ENCODE results near the gene TMIGD3.

TMIGD3 gene

GRCh38 chr1:111507411-111508201, 4.2 kb upstream of the TMIGD3 start:
- no peak for DNase-seq

DNA sequence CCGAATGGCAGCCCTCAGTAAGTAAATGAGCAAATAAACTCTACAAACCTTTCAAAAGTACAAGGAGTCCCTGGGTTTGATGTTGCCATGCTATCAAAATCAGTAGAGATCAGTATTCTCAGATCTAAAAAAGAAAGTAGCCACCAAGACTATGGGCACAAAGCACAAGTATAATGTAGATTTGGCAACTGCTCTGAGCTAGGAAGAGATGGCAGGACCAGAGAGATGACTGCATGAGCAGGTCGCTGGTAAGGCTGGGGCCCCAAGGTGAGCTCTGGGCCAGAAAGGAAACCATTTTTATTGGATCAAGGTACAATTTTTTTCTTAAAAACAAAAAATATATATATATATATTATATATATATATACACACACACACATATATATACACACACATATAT, 3.1 kb upstream of the TMIGD3 start:
- DNase-seq: no peak

GRCh38 chr1:111505641-111506119, 2.2 kb upstream of the TMIGD3 start:
- no peak for DNase-seq

DNA sequence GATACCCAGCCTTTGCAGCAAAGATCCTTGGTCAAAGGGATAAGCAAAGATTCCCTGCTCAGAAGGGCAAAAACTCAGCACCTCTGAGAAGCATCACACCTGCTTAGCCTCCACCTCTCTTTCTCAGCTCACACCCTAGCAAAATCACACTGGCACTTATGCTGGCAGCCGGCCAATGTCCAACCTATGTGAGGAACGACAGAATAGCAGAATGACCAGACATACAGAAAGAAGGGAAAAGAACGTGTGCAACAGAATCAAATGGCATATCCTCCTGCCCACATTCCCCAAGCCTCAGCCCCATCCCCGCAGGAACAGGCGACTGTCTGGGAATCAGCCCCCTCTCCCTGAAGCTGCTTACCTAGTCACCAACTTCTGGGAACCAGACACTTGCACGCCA, 664 bp upstream of the TMIGD3 start:
- no peak for DNase-seq

DNA sequence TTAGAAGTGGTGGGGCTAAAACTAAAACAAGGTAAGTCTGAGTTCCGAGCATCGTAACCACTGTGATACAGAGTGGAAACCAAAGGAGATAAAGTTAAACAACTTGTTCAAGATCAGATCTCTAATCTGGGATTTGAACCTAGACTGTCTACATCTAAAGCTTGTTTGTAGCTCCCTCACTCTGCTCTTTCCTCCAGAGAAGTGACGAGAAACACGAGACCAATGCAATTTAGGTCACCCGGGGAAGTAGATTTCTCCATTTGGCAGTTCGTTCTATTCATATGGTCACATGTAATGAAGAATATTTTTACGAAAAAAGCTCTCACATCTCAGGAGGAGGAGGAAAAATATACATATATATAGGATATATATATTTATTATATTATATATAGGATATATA, 1.8 kb downstream of the TMIGD3 start:
- DNase-seq: no peak

DNA sequence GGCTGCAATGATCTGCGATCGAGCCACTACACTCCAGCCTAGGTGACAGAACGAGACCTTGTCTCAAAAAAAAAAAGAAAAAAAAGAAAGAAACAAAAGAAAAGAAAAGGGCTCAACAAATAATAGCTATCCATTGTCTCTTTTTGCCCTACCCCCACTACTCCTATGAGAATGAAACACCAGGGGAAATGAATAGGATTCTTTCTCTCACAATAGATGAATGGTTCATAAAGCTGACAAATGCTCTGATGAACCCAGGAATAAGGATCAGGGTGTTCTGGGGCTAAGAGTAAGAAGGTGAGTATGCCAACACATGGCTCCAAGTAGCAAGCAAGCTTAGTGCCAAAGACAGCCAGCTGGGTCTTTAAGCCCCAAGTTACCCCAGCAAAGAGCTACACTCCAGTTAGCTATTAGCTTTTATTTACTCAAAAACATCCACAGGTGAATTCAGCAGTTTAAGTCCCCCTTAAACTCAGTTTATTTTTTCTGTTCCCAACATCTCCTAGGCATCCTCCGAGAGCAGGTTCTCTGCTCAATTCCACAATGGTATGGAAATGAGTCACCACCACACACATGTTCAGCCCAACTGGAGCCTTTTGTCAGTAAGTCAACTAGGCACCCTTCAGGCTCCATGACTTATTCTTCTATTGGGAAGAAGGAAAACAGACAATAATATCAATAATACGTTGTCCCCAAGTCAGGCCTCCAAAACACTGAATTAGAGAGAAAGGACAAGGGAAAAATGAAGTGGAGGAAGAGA, 4.2 kb downstream of the TMIGD3 start:
- DNase-seq: no peak

DNA sequence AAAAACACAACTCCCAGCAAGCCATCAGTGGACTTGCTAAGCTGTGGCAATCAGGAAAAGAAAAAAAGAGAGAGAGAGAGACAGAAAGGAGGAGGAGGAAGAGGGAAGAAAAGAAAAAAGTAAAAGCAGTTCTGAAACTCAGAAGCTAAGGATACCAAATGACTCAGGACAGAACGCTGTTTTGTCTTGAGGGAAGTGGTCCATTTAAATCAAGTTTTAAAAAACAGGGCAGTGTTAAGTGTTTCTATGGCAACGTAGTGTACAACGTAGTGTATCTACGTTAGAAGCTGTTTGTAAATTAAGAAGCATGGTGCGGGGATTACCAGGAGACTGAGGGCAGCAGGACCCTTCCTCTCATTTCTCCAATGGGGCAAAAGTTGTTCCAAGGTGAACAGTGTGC, 5.8 kb downstream of the TMIGD3 start:
- no peak for DNase-seq

- no peak for DNase-seq
Observed at GRCh38 chr1:111496398-111496797, 7.0 kb downstream of the TMIGD3 start.

- DNase-seq: no peak
Observed at GRCh38 chr1:111491070-111491469, 12.4 kb downstream of the TMIGD3 start.

DNA sequence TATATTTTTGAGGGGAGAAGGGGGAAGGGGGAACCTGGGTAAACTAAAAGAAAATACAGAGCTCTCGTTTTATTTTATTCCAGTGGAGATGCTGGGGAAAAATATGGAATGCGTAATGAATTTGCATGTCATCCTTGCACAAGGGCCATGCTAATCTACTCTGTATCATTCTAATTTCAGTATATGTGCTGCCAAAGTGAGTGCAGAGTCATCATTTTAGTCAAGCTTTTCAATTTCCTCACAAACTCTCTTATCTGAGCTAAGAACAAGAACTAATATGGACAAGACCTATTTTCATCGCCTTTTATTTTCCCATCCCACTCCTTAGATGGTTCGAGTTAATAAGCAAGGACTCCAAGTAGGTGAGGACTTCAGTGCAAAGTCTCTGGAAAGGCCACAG, 13.2 kb downstream of the TMIGD3 start:
- DNase-seq: no peak

DNA sequence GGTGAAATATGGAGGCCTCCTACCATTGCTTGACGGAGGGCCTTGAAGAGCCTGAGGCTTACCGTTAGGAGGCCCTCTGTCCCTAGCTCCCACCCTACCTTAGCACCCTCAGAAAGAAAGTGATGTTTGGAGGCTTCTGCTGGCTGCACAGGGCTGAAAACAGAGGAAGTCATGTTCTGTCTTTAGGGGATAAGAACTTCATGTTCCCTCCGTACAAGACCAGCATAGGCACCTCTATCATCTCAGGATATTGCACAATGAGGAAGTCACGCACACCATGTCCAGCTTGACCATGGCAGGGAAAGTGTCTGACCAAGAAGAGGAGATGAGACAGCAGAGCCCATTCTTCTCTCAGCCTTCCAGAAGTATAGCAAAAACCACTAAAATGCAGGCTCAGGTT, 13.8 kb downstream of the TMIGD3 start:
- no peak for DNase-seq

DNA sequence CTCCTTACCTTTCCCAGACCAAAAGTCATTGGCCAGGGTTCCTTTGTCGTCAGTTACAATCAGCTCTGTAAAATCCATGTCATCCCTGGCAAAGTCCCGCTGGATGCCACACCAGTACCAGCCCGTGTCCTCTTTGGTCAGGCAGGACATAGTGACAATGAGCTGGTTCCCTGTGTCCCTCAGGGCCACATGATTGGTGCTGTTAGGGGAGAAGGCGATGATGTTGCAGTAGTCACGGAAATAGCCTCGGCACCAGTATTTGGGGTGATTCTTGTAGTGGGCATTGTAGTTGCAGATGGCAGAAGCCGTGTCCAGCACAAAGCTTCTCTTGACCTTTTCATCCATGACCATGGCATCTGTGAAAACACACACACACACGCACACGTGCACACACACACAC, 14.8 kb downstream of the TMIGD3 start:
- no peak for DNase-seq

- no peak for DNase-seq
Observed at GRCh38 chr1:111487133-111487532, 16.3 kb downstream of the TMIGD3 start.

DNA sequence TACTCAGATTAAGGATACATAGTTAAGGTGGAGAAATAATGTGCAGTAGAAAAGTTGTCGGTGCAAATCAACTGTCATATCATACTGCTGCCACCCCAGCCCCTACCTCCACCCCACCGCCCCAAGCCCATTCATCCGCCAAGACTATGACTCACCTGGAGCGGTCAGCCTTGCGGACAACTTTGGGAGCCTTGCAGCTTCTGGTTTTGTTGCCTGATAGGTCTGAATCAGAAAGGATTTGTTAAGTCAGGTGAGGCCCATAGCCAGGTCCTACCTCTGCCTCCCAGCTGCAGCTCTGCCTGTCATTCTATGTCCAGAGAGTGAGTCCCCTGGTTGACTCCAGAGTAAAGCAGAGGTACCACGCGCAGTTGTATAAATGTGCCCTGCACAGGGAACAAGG, 17.0 kb downstream of the TMIGD3 start:
- DNase-seq: no peak

DNA sequence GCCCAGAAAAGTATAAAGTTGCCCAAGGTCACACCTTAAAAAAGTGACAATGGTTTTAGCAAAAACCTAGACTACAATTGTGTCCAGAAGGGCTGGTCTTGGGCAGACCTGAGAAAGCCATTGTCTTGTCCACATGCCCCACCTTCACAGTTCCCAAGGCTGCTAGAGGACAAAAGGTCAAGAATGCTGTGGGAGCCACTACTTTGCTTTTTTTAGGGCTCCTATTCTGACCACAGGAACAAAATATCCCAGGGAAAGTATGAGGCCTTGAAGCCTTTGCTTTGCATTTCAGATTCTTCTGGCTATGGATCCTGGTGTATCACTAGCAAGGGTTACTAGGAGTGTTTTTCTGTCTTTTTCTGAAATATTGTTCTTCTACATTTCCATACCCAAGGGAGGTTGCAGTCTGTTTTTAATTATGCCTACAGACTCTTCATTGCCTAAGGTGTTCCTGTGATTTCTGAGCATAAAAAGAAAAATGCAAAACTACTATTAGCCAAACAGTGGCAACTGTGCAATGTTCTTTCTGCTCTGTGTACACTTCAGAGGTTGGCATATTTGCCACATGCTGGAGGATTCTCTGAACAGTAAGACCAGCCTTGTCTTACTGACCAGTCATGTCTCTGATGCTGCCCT, 18.9 kb downstream of the TMIGD3 start:
- DNase-seq: no peak

DNA sequence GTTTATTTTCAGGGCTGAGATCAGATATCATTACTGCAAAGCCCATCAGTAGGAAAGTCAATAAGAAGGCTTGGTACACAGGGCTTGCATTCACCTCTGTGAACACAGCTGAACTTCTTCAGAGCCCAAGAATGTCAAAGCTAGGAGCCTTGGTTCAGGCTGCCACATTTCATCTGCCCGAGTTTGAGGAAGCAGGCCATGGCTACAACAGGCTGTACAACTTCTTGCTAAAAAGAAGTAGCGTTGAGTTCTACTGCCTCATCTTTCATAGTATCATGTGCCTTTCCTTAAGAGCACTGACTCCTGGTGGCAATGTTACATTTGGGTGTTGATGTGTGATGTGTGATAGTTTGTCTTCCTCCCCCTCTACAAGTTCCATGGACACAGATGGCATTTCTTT, 19.6 kb downstream of the TMIGD3 start:
- DNase-seq: no peak

GRCh38 chr1:111483166-111483565, 20.3 kb downstream of the TMIGD3 start:
- no peak for DNase-seq

- no peak for DNase-seq
Observed at GRCh38 chr1:111481387-111482221, 21.8 kb downstream of the TMIGD3 start.

- DNase-seq: no peak
Observed at GRCh38 chr1:111480674-111481073, 22.8 kb downstream of the TMIGD3 start.

- DNase-seq: no peak
Observed at GRCh38 chr1:111476761-111477309, 26.6 kb downstream of the TMIGD3 start.

DNA sequence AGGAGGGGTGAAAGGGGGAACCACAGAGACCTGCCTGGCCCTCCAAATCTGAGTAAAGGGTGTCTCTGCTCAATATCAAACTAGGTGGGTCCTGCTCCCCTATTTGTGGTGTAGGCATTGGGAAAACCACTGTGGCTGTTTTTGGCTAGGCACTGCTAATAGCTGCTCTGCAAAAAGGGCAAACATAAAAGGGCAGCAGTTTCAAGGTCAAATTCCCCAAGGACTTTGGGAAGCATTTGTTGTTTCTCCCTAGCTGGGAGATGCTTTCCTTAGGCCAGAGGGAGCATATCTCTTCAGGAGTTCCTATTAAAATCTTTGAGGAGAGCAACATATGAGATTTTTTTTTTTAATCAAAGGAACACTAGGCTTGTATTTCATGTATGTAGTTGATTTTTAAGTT, 27.2 kb downstream of the TMIGD3 start:
- DNase-seq: no peak

- no peak for DNase-seq
Observed at GRCh38 chr1:111475701-111476100, 27.7 kb downstream of the TMIGD3 start.

DNA sequence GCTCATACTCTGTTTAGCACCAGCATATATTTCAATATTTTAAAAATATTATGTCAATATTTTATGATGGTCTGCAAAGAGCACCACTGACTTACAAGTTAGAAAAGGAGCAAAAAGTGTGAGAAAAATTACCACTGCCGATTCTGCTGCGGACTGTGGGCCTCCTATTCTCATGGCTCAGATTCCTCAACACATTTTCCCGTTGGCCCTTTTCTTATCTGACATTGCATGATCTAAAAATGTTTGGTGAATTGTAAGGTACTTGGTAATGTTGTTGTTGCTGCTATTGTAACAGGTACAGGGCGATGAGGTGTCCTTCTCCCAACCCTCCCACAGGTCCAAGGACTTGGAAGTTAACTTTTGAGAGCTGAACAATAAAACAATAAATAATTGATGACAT, 28.9 kb downstream of the TMIGD3 start:
- no peak for DNase-seq
